Fibroblast of skin of left quadriceps (primary cell): ENCODE data around the gene COBL.

Experiments
- DNase-seq, 2 experiments: peaks; one replicate each; pipeline ENCODE4 v3.0.0-alpha.2; 2013; ENCODE audit warnings: low read depth in 2 of 2

The COBL gene

DNA sequence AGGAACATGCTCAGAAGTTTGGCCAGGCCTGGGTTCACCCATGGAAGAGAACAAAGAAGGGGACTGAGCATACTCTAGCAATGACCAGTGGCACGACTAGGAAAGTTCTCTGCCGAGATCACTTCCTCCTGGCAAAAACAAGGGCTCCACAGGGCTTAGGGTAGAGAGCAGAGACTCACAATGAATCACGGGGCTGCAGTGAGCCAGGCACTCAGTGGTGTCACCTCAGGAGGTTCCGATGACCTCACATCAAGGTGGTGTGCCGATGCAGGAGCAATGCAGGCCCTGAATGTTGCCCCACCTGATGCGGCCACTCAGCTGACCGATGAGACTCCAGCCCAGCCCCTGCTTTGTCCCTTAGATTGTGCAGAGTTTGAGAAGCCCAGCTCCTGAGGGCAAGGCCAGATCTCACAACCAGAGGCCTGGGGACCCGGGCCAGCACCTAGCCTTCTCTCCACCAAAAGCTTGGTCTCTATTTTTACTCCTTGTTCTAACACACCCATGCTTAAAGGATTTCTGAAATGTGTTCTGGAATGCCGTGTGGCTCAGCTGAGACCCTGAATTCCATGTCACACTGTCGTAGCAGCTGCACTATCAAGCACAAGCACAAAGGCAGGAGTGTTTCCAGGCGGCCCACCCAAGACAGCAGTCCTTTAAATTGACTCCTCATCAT is 60.9 kb downstream of the COBL start:
- no peak for DNase-seq

DNA sequence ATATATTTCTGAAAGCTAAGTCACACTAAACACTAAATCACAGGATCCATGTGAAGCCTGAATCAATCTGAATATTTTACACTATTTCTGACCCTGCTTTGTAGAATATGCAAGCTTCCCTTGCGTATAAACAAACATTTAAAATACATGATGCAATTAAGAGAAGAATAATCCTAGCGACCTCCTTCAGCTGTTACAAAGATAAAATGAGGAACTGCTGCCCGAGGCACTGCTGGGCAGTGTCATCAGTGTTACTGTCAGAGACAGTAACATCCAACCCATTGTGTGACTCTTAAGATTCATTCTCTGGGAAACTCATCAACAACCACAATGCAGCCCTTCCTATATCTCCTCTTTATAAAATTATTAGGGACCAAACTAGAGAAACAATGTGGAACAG is 61.6 kb downstream of the COBL start:
- DNase-seq = no peak

DNA sequence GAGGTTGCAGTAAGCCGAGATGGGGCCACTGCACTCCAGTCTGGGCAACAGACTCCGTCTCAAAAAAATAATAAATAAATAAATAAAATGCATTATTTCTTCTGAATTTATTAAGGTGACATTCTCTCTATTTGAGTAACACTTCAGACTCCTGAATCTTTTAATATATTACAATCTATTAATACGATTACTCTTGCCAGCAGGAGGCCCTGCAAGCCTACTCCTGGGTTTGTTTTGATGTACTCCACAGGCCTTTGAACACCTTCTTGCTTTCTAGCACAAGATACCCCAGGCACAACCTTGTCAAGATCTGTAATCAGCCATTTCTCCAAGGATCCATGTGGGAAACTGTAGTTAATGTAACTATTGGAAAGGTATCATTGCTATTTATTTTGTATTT is 63.5 kb downstream of the COBL start:
- no peak for DNase-seq

DNA sequence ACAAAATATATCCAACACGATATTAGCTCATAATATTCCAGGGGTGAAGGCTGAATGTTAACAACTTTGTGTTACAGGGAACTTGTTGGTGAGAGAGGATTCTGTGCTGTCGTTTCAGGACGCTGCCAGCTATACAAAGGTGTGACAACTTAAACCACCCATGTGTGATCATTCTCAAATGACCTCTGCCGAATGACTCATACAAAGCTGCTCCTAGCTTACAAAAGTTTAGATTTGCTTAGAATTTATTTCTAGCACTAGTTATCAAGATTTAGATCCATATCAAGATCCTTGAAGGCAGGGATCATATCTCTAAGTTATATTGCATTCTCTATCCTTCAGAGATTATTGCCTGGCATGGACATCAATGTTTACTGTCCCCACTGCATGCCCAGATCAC is 65.3 kb downstream of the COBL start:
- DNase-seq = no peak

DNA sequence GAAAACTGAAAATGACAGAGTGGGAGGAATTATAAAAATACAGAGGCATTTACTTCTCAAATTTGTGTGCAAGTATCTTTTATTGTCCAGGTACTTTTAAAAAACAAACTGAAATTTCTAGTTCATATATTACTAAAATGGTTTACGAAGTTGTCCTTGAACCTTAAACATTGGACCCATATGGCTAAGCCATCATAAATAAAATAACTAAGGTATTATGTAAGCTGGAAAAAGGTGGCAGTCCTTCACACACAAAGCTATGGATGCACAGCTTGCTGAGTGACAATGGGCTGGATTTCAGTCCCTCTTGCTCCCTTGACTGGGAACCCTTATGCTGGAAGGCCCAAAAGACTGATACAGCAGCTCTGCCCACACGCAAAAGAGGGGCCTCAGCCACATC is 66.1 kb downstream of the COBL start:
- no peak for DNase-seq

DNA sequence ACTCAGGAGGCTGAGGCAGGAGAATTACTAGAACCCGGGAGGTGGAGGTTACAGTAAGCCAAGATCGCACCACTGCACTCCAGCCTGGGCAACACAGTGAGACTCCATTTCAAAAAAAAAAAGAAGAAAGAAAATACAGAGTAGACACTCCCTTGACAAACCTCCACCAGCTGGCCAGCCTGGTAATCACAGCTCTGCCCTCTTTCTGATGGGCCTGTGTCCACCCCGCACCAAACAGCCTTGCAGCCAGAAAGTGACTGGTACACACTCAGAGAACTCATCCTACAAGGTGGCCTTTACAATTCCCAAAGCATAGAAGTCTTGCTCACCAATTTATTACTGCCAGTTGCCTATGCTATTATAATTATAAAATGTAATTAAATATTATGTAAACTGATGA is 66.6 kb downstream of the COBL start:
- DNase-seq = no peak

DNA sequence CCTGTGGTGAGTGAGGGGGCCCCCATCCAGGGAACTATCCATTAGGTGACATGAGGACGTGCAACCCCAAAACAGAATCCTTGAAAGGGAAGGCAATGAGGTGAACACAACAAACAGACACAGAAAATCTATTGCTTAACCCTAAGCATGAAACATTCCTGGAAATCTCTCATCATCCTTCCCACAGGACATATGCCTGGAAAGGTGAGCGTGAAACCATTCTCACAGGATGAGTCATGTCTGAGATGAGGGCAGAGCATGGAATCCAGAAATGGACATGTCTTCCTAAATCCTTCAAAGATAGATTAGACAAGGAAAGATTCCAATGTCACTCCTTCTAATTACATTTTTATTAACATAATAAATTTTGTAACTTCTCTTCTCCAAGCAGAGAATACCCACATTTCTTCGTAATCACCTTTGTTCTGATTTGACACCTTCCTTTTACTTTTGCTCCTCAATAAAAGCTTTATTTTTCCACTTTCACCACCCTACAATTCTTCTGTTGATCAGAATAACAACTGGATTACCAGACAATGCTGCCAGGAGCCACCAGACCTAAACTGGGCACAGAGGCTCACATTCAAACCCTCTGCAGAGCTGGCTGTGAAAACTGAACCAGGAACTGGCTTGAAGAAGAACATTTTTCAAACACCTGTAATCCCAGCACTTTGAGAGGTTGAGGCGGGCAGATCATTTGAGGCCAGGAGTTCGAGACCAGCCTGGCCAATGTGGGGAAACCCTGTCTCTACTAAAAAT is 67.2 kb downstream of the COBL start:
- no peak for DNase-seq

DNA sequence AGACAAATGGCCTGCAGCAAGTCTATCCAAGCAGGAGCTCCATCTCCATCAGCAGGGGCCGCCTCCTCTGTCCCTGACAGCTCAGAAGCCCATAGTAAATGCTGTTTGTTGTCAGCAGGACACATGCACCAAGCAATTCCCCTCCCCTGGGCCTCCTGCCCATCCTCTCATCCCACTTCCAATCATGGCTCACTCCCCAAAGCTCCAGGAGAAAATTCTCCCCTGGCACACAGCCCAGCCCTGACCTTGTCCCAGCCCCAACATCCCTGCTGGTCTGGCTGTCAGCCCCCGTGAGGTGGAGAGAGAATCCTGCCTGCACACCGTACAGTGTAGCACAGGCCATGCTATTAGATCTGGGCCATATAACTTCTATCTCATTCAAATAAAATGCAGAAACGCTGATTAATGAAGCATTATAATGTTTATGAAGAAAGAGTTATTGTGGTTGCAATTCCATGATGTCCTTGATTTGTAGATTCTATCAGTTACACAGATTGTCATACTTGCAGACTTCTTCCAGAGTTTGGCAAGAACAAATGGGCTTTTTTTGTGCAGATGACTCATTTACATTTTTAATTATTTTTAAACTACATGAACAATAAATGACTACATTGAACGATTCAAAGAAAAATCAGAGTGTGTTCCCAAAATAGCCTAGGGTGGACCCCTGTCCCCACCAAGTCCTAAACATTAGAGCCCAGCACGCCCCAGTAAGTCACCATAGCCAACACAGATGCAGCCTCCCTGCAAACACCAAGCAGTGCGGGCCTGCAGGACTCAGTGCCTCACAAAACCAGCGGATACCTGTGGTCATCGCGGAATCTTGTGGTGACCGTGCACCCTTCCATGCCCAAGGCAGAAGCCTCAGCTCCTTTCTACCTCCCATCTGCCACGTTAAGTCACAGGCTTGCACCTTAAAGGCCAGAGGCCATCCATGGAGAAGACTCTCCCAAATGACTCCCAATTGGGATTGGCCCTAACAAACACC is 70.1 kb downstream of the COBL start:
- no peak for DNase-seq

DNA sequence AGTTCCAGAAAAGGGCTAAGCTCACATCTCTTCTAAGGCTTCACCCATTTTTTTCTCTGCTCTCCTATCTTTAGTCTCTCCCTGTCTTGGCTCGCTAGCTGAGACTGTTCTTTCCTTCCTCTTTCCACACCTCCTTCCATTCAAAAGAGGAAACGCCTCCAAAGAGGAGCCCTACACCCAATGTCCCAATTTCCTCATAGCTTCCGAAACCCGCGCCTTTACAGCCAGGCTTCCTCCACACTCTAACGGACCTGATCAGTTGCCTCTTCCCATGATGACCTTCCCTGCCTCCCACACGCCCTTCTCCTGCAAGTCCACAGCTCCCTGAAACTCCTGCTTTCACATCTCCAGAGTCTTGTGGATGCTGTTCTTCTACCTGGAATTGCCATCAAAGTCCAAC is 71.7 kb downstream of the COBL start:
- DNase-seq = no peak

DNA sequence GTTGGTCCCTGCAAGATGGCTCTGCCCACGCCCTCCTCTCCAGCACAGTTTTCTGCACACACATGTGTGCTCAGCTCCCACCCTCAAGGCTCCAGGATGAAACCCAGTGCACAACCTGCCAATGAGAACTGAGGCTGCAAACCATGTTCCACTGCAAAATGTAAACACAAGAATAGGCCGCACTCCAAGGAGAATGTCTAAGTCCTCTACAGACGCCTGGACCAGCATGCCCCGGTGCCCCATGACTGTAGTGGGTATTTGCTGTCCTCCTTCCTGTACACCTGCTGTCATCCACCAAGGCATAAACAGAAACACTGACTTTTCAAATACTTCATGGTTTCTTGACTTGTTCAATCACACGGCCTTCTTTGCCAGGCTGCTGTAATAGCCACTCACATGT is 72.6 kb downstream of the COBL start:
- DNase-seq = no peak

DNA sequence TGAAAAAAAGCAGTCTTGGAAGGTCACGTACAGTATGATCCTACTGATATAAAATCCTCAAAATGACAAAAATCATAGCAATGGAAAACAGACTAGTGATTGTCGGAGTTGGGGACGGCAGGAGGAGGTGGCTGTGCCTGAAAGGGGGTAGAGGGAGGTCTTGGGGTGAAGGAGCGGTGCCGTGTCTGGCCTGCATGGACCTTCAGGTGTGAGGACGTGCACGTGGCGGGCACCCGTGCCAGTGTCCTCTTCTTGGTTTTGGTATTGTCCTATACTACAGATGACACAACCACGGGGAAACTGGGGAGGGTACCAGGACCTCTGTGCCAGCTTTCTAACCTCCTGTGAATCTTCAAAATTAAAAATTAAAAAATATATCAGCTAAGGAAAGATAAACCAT is 73.0 kb downstream of the COBL start:
- DNase-seq = no peak

DNA sequence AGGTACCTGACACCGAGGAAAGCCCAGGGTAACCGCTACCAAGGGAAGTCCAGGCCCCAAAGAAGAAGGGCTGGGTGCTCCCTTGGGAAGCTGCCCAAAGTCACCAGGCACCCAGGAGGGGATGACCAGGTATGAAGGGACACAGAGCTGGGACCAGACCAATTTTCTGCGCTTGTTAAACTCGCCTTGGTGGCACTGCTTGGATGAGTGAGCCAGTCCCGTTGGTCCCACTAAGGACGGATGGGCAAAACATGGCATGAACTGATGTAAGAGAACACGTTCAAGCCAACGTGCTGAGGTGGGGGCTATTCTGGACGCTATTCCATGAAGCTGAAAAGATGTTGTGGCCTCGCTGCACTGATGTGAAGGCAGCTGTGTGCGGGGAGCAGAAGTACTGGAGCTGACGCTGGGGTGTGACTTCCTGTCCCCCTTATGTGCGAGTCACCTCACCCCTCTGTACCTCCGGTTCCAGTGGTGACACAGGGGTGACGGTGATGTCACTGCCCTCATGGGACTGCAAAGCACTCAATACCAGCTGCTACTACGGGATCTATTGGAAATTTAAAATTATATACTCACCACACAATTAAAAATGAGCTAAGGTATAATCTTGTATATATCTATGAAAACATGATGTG is 73.6 kb downstream of the COBL start:
- no peak for DNase-seq

DNA sequence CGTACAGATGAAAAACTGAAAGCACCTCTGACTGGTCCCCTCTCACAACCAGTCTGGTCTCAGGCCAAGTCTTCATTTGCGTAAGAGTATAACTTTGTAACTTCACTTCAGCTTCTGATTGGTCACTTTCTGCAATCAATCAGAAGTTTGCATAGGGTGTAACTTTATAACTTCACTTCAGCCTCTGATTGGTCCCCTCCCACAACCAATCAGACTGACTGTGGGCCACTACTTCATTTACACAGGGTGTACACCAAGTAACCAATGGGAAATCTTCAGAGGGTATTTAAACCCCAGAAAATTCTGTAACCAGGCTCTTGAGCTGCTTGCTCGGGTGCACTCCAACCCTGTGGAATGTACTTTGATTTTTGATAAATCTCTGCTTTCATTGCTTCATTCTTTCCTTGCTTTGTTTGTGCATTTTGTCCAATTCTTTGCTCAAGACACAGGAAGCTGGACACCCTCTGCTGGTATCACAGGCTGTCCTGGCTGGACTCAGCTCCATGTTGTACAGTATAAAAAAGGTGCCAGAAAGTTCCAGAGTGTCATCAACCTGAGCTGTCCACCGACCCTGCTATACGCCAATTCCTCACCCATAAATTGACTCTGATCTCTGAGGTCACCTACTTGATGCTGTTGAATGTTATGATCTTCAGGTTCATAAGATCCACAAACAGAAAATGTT is 74.5 kb downstream of the COBL start:
- no peak for DNase-seq

DNA sequence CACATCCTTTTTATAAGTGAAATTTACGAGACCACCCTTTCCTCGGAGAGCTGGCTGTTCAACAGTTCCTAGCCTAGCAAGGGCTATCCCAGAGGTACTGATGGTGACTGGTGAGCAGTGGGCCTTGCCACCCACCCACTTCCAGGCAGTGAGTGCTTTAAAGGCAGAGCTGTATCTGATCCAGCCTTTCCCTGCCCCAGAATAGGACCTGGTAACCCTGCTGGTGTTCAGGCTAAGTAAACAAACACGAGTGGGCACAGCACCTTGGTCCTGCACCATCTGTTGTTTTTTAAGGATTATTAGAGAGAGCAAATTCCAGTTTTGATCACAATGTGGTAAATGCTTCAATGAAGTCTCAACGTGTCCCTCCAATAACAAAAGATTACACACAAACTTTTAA is 75.7 kb downstream of the COBL start:
- no peak for DNase-seq

DNA sequence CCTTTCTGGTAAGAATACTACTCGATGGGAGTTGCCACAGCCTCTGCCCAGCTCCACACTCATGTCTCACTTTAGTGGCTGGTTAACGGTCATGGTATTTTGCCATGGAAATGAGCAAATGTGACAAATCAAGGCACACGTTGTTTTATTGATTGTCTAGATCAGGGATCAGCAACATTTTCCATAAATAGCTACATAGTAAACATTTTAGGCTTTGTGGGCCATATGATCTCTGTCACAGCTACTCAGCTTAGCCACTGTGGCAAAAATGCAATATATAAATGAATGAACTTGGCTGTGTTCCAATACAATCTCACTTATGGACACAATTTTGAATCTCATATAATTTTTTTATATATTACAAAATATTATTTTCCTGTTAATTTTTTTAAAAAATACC is 76.9 kb downstream of the COBL start:
- no peak for DNase-seq

DNA sequence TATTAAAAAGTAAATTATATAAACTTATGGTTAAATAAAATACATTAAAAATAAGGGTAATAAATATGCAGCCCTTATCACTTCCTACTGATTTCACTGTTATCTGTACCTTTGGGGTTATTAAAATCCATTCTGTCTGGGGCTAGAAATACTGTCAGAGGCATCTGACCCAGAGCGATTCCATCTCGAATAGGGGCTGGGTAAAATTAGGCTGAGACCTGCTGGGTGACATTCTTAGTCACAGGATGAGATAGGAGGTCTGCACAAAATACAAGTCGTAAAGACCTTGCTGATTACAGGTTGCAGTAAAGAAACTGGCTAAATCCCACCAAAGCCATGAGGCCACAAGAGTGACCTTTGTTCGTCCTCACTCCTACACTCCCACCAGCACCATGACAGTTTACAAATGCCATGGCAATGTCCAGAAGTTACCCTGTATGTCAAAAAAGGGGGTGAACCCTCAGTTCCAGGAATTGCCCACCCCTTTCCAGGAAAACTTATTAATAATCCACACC is 77.6 kb downstream of the COBL start:
- DNase-seq = no peak

DNA sequence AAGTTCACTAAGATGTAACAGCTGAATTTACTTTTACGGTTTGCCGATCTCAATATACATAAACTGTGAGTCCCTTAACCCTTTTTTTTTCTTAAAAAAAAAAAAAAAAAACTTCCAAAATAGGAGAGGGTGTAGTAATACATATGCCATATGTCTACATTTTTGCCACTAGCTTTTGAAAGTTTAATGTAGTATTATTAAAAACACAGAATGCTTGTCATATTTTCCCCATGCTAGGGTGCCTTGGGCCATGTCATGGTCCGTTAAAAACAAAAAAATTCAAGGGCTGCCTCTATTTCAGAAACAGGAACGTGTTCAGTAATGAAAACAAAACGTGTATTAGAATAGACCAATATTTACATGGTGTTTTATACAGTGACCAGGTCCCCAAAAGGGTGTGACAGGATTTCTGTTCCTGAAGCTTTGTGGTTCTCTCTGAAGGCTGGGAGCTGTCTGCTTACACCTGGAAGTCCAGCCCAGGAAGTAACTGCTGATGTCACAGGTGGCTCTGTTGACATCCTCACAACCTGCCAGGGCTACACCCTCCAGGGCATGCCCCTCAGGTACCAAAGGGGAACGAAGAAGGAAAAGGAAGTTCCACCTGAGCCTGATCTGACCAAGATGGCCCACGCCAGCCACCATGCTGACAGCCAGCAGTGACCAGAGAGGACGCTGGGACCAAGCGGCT is 79.0 kb downstream of the COBL start:
- no peak for DNase-seq

DNA sequence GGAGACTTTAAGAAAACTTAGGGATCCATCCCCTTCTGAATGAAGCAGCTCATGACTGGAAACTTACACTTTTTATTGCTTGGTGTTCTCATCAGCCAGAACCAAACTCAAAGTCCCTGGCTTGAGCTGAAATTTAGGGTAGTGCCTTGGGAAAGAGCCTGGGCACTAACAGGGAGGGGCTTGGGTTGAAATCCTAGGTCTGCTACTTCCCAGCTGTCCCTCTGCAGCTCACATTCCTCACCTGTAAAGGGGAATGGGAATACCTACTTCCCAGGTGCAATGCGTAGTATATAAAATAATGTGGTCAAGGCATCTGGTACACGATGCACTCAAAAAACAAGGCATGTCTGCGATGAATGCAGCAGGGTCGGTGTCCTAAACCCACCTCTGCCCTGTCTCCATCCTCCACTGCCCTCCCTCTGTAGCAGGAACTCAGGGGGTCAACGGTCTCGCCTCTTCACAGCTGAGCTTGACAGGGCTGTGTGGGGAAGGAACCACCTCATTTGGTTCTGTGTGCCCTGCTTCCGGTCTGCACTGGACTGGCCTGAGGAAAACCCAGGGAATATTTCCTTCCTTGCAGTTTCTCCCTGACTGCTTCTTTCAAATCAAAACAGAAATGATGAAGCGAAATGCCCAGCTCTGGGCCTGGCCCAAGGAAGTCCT is 80.0 kb downstream of the COBL start:
- no peak for DNase-seq

DNA sequence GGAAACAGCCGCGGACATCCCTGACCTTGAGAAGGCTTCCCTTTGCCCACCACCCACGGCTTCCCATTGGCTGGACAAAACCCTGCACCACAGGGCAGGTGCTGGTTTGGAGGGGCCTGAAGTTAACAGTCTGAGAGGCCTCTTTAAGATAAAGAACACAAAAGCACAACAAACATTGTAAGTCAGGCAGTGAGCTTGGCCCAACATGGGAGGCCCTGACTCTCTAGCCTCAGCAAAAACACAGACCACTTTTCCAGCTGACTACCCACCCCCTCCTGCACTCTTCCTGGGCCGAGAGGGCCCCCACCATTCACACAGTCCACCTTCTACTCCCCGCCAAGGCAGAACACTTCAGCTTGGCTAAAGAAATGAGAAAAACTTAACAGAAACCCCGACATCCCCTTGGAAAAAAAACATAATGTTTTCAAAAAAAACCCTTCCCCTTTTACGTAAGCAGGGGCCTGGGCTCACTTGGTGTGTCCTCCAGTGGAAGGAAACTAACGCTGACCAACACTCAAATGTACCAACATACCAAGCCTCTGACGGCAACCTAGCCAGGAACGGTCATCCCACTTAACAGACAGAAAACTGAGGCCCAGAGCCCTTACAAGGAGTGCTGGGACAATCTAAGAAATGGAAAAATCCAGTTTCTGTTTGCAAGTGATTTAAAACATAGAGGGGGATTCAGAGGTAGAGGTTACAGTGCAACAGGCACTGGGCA is 80.9 kb downstream of the COBL start:
- DNase-seq = no peak
